Activated CD4-positive, alpha-beta T cell treated with anti-CD3 and anti-CD28 coated beads, Interleukin-2, amount 50 U/mL, for 24 hours (primary cell): ENCODE data around the gene CDH13.

Source experiments
- DNase-seq, 2 donors: peaks; one replicate each; pipeline ENCODE4 v3.0.0-alpha.2; 2020; ENCODE audit warnings: low read depth in 1 of 2, low spot score in 1 of 2

Gene CDH13

DNA sequence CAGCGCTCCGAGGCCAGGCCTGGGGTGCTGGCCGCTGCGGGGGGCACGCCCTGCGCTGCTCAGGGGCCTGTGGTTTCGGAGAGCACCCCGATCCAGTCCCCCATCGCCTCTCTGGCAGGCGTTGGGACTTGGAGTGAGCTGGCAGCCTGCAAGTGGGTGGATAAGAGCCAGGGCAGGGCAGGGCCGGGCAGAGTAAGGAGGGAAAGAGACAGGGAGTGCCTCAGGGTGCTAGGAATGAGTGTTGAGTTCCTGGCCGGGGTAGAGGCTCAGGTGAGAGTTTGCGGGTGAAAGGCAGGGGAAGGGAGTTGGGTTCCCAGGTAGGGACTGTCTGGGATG, 1.3 kb downstream of the CDH13 start:
- no peak for DNase-seq

DNA sequence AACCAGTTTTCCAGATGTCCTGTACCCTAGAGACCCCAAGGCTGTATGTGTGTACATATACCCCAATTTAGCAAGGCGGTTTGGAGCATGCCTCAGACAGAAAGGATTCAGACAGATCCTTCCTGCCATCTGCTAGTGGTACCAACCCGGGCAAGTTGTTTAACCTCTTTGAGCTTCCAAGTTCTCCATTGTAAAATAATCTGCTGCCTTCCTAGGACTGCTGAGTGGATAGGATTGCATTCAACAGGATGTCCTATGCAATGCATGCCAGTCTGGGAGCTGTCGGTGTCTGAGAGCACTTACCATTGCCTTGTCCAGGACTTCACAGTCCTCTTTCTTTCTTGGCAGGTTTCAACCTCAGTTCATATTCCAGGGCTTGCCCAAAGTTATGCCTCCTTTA, 1.9 kb downstream of the CDH13 start:
- DNase-seq, result no peak

DNA sequence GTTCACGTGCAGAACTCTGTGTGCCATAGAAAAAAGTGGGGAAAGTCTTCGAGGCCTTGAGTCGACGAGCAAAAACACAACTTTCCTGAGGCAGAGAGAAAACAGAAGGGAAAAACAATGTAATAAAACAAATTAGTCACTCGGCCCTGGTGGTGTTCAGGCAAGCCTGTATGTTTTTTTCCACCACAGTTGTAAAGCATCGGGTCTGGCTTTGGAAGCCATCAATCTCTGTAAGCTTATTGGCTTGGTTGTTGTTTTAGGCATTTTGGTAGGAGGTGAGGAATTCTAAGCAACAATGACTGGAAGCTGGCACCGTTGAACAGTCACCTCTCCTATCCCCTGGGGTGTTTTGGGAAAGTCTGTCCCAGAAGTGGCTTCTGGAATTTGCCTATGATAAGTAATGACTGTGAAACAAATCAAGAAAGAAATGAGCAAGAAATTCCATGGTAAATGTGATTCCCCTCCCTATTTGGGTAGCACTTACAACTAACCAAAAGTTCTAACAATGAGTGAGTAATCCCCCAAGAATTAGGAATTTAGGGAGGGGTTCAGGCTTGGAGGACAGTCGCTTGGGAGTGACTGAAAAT, 2.8 kb downstream of the CDH13 start:
- no peak for DNase-seq

DNA sequence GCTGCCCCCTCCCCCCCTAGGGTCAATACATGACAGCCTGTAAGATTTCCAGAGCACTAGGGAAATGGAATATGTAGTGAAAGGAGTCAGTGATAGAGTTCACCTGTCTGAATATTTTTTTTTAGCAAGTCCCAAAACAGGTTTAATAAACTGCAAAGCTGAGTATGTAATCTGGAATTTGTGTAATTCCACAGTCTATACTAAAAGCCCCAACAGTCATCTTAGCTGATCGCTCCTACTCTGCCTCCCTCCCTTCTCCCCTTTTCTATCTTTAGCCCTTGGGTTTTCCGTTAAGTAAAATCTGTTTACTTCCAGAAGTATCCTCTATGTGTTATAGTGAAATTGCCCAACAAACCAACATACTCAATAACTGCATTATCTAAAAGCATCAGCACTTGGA, 3.5 kb downstream of the CDH13 start:
- no peak for DNase-seq

DNA sequence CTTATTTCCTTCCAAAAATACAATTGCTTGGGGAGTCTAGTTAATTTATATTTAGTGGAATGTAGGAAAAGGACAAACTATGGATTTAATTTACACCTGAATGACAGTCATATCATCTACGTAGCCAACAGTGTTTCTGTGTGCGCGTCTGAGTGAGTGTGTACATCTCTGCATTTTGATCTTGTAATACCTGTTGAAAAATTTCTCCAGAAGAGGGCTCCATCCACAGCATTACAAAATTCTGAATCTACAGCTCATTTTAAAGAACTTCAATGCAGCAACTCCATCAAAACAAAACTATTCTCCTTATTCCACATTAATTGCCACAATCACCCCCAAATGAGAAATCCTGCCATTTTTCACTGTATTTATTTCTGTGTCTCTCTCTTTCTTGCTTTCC, 3.9 kb downstream of the CDH13 start:
- DNase-seq, result no peak

DNA sequence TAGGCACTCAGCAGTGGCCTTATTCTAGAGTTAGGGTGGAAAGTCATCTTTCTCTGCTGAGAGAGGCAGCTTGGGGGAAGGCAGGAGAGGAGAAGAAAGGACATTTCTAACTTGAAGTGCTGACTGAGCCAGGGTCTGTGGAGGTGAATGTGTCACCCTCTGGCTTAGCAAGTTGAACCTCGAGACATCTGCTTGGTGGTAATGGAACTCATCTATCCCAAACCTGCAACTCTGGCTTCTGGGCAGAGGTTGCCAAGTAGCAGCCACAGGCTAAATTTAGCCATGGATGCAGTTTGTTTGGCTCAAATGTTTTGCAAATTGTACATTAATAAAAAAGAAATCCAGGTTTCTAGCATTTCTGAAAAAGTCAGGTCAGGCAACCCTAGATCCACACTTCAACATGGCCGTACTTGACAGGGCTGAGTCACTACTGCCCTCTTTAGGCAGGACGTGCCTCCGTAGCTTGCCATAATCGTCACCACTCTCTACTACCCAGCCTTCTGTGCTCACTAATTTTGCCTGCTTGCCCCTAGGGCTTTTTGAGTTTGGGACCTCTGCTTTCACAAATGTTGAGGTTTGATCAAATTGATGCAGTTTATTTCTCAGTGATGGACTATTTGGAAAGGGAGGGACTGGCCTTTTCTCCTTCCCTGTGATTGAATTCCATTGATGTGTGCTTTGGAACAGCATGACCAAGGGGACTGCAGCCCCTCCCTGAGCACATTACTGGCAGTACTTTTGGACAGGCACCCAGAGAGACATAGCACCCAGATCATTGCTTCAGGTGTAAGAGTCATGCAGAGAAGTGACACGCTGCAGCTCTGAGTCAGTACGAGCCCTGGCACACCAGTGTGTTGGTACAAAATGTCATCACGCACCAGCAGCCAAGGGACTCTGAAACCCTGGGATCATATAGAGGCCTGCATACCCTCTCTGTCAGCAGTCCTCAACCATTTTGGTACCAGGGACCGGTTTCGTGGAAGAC, 5.2 kb downstream of the CDH13 start:
- DNase-seq, result no peak

DNA sequence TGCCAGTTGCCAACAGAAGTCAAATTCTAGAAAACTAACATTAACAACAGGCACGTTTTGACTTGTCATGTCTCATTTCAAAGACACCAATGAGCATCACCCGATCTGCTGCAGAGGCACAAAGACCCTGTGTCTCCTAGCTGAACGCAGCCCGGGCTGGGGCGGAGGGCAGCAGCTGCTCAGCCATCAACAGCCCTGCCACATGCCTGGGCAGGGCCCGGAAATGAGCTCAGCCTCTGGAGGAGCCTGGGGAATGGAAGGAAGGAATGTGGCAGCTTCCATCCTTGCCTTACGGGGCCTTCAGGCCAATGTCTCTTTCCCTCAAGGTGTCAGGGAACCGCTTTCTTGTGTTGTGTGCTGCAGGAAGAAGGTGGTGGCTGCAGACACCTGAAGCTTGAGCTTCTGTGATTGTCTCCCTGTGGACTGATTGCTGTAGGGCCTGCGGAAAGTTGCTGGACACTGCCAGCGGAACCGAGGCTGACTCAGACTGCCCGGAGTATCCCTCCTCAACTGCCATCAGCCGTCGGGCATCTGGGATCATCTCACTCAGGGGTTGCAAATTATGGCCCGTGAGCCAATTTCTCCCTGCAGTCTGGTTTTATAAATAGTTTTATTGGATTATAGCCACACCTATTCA, 7.3 kb downstream of the CDH13 start:
- no peak for DNase-seq

DNA sequence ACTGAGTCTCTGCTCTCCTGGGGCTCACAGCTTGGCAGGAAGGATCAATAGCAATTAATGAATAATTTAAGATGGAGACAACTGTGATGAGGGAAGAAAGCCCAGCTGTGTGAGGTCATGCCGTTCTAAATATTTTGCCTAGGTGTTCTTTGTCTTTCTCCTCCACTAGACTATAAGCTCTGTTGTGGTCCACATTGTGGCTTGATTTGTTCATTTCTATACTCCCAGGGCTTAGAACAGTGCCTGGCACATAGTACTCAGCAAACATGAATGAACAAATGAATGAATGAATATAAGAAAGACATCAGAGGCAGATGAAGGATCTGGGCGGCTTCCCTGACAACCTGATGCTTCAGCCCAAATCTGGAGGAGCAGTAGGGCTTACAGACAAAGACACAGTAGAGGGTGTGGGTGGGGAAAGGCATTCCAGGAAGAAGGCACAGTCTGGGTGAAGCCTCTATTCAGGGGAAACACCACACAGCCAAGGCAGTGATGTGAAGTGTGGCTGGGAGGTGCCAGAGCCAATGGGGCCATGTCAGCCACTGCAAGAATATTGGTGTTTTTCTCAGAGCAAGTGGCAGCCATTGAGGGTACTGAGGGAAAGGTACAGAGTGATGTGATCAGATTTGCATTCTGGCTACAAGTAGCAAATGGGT, 8.3 kb downstream of the CDH13 start:
- DNase-seq, result no peak

DNA sequence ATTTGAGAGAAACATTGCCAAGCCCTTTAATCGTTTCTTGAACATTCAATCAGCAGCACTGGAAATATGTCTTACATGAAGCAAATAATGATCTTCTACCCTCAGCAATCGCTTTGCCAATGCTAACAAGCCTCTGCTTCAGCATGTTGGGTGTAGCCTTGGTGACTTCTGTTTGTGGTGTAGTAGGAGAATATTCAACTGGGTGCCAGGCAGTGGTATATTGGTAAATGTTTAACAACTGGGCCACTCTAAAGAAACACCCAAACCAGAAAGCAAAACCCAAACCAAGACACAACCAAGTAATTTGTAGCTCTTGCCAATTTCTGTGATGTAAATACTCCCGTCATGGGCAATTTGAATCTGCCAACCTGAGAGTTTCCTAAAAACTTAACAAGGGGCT, 9.7 kb downstream of the CDH13 start:
- DNase-seq, result no peak

DNA sequence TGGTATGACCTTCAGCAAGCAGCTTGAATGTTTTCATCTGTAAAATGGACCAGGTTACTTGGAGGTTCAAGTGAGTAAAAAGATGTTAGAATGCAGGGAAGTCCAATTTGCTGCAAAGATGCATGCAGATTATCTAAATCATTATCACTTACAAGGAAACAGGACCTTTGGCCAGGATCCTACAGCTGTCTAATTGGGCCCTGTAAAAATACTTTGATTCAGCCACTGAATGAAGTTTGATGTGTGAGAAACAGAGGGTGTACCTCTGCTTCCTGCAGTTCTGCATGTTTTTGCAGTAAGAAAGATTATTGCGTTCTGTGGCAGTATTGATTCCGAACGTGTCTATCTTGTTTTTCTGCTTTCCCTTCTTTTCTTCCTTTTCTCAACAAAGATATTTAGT, 10.2 kb downstream of the CDH13 start:
- no peak for DNase-seq

DNA sequence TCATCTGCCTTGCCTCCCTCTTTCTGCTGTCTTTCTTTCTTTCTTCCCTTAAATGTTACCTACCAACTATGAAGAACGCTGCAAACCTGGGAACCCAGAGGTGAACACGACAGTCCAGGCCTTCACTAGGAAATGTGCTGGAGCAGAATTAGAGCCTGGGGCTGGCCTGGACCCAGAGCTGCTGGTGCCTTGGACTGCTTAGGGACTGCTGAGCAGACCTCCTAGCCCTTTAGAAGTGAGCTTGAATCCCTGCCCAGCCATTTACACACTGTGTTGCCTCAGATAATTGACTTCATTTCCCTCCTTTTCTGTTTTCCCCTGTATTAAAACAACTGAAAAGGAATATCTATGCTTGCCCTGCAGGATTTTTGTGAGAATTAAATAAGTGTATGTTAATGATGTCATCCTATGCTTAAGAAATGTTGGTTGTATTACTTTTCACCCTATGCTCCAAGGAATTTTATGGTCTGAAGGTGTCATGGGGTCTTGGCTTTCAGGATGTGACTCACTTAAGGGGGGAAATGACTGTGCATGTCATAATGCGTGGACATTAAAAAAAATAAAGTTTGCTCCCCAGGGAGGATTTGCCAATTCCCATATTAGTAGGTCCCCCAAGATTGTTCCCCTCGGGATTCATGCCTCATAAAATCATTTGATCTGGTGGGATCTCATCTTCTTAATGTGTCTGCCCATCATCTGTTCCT, 11.5 kb downstream of the CDH13 start:
- DNase-seq, result no peak

DNA sequence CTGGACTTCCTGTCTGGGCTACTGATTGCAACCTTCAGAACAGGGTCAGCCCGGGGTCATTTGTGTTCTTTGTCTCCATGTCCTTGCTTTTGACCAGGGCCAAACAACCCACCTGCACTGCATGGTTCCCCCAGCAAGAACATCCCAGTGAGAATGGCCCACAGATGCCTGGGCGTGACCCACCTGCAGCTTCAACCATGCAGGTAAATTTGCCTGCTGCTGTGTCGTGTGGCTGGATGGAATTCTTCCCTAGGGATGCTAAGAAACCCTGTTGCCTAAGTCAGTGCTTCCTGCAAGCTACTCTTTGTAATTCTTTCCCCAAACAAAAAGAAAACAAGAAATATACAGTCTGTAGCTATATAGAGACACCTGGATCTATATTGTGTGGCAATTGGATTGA, 12.5 kb downstream of the CDH13 start:
- no peak for DNase-seq

DNA sequence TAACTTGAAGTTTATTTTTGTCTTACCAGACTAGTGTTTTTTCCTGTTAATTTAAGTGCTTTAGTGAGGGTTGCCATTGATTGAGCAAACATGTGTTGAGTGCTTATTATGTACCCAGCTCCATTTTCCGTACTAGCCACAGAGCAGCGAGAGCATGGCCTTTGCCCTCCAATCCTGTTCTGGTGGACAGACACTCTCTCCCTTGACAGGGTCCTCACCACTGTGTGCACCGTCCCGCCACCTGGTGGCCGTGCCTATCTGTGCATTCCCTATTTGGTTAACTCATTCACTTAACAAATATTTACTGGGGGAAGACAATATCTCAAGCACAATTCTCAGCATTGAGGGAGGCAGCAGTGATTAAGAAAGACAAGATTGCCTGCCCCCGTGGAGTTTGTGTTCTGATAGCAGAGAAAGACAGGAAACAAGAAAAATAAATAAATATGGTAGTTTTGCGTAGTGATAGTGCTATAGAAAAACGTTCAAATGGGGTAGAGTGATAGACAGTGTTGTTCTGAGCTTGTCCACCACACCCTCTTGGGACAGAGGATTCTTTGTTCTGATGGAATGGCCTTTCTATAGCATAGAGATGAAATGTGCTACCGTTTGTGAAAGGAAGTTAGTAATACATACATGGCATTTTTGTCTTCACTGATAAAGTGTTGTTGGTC, 13.0 kb downstream of the CDH13 start:
- no peak for DNase-seq

DNA sequence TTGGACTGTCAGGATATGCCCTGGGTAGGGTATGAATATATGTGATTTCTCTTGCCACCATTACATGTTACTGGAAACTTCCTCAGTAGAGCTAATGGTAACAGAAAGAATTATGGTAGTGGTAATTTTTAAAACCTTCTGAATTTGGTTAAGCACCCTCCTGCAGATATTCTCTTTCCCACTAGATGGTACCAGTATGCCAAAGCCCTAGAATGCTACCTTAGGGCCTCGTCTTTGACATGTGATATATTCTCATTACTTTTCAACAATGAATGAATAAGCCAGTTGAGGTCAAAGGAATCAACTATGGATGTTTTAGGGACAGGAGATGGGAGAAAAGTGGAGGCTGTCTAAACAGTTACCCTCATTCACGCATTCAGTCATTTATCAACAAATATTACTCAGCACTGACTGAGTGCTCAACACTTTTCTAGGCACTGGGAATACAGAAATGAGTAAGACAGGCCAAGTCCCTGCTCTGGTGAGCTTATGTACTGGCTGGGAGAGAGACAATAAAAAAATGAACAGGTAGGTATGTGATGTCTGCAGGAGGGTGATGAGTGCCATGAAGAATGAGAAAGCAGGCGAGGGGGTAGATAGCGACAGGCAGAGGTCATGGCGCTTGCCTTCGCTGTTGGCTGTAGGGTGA, 14.7 kb downstream of the CDH13 start:
- DNase-seq, result no peak

DNA sequence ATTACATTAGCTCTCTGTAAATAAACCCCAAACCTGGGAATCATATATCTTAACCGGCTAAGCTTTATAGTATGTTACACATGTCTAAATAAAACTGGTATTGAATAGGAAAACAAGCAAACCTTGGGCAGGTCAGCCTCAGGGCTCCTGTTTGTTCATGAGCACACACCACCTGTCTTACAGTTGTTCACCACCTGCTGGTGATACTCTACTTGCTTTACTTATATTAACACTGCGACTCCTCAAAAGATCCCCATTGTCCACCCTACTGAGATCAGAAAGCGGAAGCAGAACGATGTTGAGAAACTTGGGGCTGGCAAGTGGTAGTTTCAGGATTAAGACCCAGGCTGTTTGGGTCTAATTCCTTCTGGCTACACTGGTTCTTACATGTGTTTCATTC, 16.4 kb downstream of the CDH13 start:
- no peak for DNase-seq

DNA sequence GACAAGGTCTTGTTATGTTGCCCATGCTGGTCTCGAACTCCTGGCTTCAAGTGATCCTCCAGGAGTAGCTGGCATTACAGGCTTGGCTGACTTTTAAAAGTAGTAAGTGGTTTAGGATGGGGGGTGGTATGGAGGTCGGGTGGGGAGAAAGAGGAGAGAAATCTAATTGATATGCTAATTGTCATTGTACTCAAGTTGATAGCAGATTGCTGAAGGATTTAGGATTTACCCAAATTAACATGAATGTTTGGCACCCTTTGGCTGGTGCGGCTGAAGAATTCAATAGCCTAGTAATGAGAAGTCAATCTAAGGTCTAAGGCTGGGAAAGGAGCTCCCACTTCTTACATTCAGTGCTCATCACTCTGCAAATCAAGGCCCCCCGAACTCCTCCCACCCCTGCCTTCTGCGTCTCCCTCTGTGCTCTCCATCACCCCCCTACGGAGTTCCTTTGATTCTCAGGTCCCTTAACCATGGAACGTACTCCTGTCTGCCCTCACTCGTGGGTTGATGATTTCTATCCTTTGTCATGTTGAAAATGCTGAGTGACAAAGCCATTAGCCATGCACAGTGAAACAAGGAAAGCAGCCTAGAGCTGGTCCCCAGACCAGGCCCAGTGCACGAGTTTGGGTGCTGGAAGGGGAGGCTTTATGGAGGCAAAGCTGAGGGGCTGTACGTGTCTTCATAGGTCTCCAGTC, 17.3 kb downstream of the CDH13 start:
- DNase-seq, result no peak

DNA sequence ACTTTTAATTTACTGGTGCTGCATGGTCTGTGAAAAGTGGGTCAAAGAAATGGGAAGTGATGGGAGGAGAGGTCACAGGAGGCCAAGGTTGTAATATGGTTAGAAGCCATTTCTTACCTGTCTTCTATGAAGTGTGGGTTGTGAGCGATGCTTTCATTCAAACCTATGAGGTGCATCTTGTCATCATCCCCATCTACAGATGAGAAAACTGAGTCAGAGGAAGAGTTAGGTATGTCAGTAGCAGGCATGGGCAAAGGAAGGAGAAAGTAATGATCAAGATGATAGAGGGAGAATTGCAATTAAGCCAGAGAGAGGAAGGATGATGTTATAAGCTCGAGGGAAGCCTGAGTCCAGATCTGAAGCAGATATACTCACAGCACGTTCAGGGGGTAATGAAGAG, 19.7 kb downstream of the CDH13 start:
- no peak for DNase-seq

DNA sequence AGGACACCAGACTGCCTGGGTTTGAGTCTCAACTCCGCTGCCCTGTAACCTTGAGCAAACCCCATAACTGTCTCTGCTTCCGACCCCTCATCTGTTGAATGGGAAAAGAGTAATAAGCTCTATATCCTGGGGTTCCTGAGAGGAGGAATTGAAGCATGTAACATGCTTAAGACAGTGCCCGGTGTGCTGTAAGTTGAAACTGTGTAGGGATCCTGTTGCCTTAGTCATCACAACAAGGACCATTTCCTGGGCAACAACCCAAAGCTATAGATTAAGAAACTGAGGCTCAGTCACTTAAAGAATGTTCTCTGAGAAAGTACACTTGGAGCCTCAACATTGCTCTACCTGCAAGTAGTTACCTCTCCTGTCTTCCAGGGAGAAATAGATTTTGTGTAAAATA, 23.0 kb downstream of the CDH13 start:
- DNase-seq, result no peak

DNA sequence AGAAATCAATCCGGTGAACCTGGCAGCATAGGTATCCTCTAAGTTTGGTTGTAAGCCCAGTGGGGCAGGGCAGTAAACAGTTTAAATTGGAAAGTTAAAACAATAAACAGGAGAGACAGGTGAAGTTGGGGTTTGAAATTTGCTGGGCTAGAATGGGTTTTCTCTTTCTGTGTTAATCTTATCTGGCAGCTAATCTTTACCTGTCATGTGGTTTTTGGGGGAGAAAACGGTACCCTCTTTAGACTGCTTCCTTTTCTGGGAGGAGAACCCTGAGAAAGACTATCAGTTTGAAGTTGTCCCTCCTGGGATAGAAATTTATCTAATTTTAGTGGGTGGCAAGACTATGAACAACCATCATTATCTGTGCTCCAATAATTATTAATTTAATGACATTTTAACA, 24.0 kb downstream of the CDH13 start:
- DNase-seq, result no peak
